NCI-H345 (cell line): ENCODE results near the gene UST.
"Not testable (repeated sequence)": the region's sequence is repeated elsewhere in the genome, so short reads cannot be mapped to it uniquely, and the experiment has no call there.

Experiments used
- DNase-seq: peaks from one replicate; lab custom pipeline; 2025; lab: John Stamatoyannopoulos, UW

UST gene

GRCh38 chr6:149088361-149088760 is 341.5 kb downstream of the UST start:
- no peak for DNase-seq

GRCh38 chr6:149089510-149089909 is 342.7 kb downstream of the UST start:
- no peak for DNase-seq

- DNase-seq = no peak
These were observed 344.1 kb downstream of the UST start for GRCh38 chr6:149090937-149091336.

- DNase-seq = no peak
These were observed 346.8 kb downstream of the UST start for GRCh38 chr6:149093643-149094042.

GRCh38 chr6:149094156-149094555 is 347.3 kb downstream of the UST start:
- DNase-seq = no peak

- no peak for DNase-seq
These were observed 348.1 kb downstream of the UST start for GRCh38 chr6:149094934-149095351.

DNA sequence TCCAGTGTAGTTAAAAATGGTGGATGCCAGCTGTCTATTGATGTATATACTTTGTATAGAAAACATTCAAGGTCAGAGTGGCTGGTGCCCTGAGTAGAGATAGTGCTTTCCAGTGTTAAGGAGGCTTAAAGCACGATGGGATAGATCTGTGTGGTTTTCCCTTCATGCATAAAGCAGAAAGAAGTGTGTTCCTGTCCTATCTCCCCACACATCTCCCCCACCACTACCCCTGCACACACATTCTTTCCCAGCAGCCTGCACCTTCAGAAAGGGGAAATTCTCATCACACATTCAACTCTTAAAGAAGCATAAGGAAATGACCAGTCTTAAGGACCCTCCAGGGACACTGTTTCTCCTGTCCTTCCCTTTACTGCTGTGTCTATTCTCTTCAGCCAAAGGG is 349.0 kb downstream of the UST start:
- no peak for DNase-seq

DNA sequence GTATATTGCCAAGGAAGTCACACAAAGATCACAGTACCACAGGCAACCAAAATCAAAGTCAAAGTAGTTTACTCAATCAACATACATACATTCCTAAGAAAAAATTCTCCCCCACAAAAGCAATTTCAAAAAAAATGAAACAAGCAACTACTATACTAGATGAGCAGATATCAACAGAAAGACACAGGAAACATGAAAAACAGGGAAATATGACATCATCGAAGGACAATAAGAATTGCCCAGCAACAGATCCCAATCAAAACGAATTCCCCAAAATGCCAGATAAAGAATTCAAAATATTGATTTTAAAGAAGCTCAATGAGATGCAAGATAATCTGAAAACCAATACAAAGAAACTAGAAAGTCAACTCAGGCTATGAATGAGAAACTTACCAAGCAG is 351.0 kb downstream of the UST start:
- no peak for DNase-seq

- DNase-seq = no peak
These were observed 352.0 kb downstream of the UST start for GRCh38 chr6:149098700-149099276.

DNA sequence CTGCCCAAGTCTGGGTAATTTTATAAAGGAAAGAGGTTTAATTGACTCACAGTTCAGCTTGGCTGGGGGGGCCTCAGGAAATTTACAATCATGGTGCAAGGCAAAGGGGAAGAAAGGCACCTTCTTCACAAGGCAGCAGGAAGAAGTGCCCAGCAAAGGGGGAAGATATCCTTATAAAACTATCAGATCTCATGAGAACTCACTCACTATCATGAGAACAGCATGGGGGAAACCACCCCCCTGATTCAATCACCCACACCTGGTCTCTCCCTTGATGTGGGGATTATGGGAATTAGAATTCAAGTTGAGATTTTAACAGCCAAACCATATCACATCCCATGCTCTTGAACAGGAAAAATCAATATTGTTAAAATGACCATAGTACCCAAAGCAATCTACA is 355.5 kb downstream of the UST start:
- no peak for DNase-seq

DNA sequence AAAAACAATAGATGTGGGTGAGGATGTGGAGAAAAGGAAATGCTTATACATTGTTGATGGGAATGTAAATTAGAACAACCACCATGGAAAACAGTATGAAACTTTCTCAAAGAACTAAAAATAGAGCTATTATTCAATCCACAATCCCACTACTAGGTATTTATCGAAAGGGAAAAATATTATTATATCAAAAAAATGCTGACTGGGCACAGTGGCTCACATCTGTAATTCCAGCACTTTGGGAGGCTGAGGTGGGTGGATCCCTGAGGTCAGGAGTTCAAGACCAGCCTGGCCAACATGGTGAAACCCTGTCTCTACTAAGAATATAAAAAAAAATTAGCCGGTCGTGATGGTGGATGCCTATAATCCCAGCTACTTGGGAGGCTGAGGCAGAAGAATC is 357.1 kb downstream of the UST start:
- DNase-seq = not testable (repeated sequence)

GRCh38 chr6:149107520-149107919 is 360.7 kb downstream of the UST start:
- DNase-seq = no peak

DNA sequence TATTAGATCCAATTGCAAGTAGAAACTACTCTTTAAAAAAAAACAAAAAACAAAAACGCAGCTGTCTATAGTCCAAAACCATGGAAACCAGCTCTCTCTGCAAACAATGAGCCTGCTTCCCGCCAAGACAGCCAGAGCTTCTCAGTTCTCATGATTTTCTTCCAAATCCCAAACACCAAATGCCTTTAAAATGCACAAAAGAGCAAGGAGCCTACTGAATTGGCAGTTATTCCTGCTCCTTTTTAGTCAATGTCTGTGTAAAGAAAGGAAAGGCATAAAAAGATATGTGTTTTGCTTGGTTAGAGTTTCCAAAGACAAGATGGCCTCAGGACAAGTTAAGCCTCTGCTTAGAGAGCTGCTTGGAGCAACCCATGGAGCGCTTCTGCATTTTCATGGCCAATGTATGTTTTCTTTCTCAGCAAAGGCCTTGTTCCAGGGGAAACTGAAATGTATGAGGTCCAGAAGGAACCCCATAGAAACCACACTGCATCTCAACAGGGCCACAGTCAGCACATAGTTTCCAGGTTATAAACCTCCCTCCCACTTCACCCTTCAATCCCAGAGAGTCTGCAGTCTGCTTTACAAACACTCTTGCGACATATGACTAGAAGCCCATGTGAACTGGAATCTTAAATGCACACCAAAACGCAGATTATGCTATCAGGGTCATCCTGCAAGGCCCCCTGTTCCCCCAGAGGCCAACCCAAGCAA is 361.4 kb downstream of the UST start:
- no peak for DNase-seq

GRCh38 chr6:149108749-149109100 is 361.9 kb downstream of the UST start:
- DNase-seq = no peak

DNA sequence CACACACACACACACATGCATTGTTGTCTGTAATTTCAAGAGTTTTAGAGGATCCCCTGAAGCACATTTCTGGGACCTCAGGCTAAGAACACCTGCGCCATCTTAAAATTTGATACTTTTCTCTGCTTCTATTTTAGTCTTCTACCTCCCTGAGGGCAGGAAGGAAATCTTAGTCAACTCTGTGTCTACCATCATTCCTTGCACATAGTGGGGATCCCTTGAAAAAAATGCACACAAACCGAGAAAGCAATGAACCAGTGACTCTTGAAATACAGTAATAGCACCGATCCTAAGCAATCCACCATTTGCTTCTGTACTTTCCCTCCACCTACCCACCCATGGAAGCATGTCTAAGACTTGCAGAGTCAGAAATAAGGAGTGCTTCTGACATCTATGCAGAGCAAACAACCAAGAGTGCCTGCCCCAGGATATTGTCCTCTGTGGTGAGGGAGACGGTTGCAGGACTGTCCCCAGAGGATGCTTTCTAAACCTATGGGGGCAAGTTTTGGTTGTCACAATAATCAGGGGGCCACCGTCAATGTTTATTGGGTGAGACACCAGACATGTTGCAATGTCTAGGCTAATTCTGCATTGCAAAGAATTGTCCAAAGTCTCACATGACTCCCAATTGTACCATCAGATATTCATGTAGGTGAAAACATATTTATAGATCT is 362.7 kb downstream of the UST start:
- no peak for DNase-seq

- DNase-seq = no peak
These were observed 364.8 kb downstream of the UST start for GRCh38 chr6:149111556-149112115.

DNA sequence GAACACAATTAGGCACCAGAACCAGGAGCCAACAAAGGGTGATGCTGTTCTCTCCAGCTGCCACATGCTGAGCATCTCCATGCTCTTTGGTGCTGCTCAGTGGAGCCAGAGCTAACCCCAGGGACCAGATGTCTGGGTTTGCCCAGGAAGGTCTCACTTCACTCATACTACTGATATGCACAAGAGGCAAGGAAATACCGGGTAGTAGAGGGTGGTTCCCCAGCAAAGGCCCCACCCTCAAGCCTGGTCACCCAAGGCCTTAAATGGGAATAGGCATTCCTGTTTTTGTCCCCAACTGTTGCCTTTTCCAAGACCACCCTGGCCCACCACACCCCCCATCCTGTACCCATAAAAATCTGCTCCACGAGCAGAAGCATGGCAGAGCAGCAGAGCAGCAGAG is 366.1 kb downstream of the UST start:
- no peak for DNase-seq

DNA sequence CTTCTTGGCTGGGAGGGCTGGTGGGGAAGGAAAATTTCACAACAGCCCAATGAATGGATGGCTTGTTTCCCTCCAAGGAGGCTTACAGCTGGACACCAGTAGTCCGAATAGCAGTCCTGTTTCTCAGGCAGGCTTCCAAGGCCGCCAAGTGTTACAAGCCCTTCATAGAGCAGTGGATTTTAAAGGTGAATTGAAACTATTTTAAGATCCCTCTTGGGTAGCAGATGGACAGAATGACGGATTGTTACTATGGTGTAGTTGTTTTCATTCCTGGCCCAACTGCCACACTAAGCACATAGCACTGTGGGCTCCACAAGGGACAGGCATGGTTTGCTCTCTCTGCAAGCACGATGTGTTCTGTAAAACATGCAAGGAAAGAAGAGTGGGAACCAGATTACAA is 367.3 kb downstream of the UST start:
- no peak for DNase-seq

GRCh38 chr6:149118737-149119653 is 372.2 kb downstream of the UST start:
- DNase-seq = no peak

GRCh38 chr6:149122850-149123821 is 376.3 kb downstream of the UST start:
- DNase-seq = no peak

- DNase-seq = no peak
These were observed 378.5 kb downstream of the UST start for GRCh38 chr6:149125309-149125708.
